GM18907 (cell line): ENCODE results near the gene APBA2.
"Not testable (repeated sequence)": the region's sequence is repeated elsewhere in the genome, so short reads cannot be mapped to it uniquely, and the experiment has no call there.

Experiments used
- ATAC-seq: cut with Tn5 transposase; IDR thresholded peaks from one replicate; pipeline ENCODE4 v1.9.1; 2021; ENCODE audit warnings: mild to moderate bottlenecking, moderate library complexity; ENCODE audit not compliant: unreplicated experiment

The APBA2 gene

DNA sequence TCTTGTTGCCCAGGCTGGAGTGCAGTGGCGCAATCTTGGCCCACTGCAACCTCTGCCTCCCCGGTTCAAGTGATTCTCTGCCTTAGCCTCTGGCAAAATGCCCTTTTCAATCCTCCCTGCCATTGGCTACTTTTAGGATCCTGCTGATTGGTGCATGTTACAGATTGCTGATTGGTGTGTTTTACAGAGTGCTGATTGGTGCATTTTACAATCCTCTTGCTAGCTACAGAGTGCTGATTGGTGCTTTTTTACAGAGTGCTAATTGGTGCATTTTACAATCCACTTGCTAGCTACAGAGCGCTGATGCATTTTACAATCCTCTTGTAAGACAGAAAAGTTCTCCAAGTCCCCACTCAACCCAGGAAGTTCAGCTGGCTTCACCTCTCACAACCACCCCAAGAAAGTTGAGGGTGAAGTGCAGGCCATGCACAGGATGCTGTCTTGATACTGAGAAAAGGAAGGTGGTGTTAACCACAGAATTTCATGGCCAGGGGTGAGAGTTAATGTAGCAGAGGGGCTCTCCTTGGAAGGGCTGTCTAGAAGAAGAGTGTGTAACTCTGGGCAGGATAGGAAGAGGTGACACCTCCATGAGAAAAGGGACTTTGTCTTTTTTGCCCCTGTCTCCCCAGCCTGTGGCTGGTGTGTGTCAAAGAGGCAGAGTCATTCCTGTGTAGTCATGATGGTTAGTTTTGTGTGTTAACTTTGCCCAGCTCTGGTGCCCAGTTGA, 145.9 kb downstream of the APBA2 start:
- ATAC-seq, result no peak

DNA sequence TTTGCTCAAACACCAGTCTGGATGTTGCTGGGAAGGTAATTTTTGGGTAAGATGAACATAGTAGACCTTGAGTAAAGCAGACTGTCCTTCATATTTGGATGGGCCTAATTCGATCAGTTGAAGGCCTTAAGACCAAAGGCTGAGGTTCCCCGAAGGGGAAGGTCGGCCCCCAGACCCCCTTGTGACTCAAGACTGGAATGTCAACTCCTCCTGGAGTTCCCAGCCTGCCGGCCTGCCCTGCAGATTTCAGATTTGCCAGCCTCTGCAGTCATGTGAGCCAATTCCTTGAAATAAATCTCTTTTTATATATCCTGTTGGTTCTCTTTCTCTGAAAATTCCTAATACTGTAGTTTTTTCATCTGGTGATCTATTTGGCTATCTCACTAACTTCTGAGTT, 146.5 kb downstream of the APBA2 start:
- no peak for ATAC-seq

DNA sequence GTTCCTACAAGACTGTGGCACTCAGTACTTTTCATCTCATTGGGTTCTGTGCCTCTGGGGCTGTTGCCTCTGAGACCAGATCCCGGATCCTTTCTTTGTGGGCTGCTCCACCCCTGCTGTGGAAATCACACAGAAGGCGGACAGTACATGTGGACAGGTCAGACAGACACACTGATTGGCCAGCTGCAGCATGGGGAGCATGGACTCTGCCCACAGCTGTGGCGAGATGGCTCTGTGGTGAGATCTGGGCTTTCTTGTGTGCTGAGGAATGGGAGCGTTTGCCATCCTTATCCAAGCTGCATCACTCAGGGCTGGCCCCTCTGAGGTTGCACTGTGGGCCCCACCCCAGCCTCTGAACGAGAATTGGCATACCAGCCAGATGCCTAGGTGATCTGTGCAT, 147.0 kb downstream of the APBA2 start:
- no peak for ATAC-seq

DNA sequence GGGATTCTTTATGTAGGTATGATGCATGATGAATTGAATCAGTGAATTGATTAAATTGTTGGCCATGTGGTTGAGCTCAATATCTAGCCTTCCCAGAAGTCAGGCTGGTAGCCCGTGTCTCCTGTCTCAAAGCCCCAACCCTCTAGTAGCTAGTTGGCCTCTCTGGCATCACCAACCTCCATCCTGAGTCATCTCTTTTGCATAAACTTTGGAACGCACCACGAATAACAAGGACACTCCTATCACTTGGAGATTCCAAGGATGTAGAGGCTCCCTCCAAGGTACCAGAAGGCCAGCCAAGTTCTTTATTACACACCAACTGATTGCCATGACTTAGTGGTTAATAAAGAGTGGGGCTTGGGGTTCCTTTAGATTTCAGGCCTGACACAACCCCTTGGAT, 148.4 kb downstream of the APBA2 start:
- ATAC-seq, result no peak

DNA sequence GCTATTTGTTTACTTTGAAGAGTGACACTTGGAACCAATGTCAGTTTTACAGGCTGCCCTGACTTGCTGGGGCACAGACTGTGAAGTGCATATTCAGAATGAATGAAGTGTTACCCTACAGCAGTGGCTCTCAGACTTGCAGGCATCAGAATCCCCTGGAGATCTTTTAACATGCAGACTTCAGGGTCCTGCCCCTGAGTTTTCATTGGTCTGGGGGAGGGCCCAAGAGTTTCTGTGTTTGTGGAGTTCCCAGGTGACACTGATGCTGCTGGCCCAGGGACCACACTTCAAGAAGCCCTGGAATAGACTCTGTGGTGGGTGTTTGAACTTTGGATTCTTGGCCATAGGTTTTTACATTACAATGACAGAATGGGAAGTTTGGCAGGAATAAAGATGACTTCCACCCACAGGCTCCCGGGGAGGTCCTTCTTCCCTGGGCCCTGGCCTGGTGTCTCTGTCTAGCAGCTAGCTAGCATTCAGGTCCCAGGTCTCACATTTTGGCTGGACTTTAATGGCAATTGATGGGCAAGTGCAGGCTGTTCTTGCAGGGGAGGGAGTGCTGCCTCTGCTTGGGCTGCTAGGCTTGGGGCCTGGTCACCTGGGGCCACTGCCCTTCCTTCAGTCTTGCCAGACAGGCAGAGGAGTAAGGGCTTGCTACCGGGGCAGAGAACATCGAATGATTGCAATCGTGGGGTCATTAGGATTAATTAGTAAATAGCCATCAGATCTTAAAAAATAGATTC, 149.0 kb downstream of the APBA2 start:
- no peak for ATAC-seq

DNA sequence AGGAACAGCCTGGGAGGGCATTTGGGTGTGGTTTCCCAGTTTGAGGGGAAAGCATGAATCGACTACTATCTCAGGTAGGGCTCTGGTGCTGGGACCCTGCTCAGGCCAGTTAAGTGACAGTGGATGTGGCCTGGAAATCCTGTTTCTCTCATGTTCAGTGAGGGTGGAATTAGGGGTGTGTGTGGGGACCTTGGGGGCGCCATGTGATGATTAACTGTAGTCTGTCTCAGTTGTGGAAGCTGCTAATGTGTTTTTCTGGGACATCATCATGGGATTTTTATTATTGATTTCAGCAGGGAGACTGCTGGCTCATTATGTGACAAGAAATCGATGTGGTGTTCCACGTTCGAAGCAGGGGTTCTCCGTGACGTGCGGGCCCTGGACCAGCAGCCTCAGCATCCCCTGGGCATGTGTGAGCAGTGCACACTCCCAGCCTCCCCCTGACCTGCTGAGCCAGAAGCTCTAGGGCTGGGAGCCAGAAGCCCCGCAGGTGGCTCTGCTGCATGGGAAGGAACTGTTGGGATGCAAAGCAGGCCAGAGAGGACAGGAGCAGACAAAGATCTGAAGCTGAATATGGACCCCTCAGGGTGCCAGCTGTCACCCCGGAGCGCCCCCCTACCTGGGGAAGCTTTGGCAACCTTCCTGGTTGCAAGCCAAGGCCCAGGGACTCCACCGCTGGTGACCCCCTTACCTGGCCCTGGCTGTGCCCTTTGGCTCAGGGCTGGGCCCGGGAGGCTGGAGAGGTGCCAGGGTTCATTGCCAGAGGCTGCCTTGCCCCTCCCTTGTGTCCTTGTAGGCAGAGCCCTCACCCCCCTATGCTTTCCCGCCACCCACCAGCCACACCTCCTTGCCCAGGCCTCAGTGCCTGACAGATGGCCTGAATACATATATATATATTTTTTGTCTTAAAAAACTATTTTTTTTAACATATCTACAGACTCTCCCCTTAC, 149.8 kb downstream of the APBA2 start:
- no peak for ATAC-seq

DNA sequence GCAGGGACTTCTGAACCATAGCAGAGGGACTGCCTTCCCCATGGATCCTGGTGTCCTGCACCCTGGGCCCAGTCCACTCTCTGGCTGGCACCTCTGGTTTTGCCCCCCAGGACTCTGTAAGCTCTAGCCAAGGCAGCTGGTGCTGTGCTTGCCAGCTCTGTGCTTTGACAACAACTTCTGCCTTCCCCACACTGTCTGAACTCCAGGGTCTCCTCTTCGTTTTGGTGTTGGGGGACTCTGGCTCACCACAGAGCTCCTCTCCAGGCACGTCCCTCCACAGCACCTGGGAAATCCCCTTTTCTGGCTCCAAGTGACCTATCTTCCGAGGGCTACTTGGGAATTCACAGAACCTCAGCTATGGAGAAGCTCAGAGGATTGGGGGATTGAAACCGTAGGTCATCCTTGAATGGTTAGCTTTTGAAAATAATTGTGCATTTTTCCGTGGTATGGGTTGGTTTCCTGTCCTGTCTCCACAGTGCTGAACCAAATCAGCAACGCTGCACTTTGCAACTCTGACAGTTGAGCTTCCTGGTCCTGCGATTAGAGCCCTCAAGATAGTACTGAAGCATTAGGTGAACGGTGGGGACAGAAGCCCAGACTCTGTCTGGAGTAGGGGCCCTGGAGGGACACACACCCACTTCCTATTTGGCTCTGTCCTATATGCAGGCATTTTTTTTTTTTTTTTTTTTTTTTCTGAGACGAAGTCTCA, 152.4 kb downstream of the APBA2 start:
- no peak for ATAC-seq

DNA sequence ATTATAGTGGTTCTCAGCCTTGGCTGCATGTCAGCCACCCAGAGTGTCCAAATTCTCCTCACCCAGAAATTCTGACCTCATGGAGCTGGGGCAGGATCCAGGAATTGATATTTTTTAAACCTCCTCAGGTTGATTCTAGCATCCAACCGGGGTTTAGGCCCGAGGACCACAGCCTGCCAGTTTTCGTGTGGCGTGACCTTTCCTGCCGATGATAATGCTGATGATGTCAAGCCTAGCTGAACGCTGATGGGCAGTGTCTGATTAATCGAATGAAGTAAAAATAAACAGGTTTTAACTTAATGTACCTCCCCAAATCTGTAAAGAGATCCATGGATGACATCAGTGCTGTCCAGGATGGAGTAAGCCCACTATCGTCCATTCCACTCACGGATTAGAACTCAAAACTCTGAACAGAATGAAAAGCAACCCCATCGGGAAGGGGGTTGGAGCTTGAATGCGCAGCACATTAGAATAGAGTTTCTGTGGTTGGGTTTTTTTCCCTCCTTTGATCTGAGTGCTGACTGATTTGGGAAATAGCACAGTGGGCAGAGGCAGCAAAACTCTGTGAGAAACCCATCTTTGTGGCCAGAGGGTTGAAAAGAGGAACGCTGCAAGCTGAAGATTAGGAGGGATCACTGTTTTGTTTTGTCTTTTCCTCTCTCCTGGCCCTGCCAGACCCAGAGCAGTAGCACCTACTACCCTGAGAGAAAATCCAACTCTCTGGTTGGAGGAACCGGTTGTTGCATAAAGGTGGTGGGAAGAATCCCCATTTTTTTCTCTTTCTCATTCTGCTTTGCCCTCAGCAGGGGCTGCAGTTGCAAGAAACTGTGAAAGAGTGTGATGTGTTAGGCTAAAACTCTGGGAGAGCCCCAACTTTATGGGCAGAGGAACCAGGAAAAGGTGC, 153.9 kb downstream of the APBA2 start:
- ATAC-seq, result no peak

DNA sequence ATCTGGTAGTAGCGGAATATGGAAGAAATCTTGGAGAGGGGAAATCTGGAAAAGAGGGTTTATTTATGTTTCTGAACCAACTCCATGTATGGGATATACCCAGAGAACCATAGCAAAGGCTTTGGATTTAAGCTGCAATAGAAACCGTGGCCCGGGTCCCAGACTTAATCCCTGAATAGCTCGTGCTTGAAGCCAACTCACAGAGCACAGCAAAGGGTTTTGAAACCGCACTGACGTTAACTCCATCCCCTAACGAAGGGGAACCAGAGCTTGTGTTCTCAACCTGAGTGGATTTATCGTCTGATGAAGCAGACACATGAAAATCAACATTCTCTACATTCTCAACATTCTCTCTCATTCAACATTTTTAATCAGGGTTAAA, 154.6 kb downstream of the APBA2 start:
- no peak for ATAC-seq

DNA sequence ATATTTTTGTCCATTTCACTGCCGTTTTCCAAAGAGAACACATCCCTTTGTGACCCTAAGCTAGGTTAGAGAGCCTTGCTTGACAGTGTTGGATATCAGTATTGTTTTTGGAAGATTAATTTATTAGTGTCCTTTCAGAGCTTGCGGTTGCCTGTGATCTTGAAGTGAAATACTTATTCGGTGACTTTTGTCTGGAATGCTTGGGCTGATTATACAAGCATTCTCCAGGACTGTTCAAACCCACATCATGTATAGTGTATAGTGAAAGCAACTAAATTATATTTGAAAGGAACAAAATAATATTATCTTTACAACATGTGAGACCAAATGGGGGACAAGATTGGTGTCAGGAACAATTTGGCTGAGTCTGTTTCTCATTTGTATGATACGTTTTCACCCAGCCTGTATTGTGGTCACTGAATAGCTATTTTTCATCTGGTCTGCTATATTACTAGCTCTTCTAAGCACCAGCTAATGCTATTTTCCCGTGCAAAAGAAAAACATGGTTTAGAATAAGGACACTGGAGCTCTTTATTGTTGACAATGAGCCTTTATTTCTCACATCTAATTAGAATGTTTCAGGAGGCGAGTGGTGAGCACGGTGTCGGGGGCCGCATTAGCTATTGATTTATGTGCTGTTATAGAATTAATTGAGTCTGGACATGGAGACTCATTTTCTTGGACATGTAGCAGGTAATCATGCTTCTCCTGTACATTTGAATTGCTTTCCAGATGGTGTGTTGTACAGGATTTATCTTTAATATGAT, 158.1 kb downstream of the APBA2 start:
- no peak for ATAC-seq

DNA sequence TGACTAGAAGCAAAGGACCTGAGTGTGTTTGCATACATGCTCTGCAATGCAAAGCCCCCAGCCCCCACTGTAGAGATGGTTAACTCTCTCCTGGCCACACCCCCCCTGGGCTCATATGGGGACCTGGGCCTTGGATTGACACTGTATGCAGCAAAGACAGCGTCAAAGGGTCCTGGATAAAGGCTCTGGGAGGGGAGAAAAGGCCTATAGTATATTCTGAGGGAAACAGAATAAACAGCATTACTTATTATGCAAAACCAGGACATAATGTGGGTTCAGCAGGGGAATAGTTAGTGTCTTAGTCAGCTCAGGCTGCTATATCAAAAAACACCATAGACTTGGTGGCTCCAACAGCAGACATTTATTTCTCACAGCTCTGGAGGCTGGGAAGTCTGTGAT, 158.7 kb downstream of the APBA2 start:
- ATAC-seq, result no peak

DNA sequence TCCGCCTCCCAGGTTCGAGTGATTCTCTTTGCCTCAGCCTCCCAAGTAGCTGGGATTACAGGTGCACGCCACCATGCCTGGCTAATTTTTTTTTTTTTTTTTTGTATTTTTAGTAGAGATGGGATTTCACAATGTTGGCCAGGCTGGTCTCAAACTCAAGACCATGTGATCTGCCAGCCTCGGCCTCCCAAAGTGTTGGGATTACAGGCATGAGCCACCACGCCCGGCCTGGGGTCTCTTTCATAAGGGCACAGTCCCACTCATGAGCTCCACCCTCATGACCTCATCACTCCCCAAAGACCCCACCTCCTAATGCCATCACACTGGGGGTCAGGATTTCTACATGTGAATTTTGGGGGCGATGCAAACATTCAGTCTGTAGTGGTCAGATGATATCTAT, 159.4 kb downstream of the APBA2 start:
- ATAC-seq, result not testable (repeated sequence)

DNA sequence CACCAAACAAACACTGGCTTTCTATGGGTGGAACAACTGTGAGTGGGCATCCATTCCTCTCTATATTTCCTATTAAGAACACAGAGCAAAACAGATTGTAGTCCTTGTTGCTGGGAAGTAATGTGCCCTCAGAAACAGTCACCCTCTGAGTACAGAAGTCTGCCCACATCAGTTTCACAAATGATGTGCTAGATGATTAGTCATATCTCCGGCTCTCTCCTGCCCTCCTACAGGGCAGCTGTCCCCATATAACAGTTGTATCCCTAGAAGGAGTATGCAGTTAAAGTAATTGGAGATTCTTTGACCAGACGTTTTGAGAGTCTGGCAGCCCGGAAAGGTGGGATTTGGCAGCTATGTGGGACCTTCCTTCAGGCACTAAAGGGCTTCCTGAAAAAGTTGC, 159.9 kb downstream of the APBA2 start:
- no peak for ATAC-seq

DNA sequence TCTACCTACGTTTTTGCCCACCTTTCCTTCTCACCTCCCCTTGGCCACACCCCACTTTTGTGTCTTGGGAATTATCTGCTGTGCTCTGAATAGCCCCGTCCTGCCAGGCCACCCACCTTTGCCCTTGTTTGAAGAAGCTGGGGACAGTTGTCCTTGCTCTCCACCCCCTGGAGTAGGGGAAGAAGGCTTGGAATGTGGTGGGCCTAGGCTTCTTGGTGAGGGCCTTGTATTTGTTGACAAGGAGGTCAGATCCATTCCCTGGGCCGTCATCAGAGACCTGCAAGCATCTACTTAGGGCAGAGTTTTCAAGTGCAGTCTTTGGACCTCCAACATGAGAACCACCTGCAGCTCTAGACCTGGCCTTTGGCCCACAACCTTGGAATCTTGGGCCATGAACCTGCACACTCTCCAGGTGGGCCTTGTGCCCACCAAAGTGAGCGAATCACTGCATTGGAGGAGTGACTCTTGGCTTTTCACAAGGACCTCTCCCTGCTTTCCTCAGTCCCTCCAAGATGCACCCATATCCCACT, 160.6 kb downstream of the APBA2 start:
- no peak for ATAC-seq

DNA sequence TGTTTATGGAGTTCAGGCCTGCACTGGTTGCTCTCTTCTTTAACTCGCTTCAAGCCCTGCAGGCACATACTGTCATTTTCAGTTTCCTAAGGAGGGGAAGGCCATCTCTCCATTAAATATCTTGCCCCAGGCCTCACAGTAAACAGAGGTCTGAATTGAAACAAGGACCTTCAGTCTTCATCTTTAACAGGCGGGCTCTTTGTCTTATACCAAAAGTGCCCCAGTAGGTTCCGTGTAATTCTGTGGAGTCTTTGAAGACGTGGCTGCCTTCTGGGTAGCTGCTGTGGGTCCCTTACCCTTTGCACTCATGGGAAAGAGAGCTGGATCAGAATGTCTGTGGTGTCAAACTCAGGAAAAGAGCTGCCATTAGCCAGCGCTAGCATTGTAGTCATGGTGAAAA, 161.2 kb downstream of the APBA2 start:
- no peak for ATAC-seq

DNA sequence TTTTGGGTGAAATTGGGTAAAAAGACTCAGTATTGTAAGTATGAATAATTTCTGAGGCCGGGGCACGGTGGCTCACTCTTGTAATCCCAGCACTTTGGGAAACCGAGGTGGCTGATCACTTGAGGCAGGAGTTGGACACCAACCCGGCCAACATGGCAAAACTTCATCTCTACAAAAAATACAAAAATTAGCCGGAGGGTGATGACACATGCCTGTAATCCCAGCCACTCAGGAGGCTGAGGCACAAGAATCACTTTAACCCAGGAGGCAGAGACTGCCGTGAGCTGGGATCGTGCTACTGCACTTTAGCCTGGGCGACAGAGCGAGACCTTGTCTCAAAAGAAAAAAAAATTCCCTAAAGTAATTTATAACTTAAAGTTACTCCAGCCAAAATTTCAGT, 162.2 kb downstream of the APBA2 start:
- no peak for ATAC-seq

DNA sequence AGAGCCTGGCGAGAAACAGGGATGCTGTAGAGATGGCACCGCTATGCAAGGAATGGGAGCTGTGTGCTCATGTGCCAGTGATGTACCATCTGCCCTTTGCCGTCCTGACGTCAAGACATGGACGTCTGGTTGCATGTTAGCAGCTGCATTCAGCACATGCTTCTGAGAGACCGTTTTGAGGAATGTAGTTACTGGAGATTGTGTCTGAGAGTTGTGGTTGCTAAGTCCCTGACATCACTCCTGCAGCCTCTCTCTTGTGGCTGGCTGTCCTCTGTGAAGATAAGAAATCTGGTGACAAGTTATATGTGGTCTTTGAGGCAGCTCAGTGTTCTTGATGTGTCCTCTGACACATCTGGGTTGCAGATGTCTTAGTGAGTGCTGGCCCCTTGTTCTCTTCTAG, 165.1 kb downstream of the APBA2 start:
- ATAC-seq, result no peak

DNA sequence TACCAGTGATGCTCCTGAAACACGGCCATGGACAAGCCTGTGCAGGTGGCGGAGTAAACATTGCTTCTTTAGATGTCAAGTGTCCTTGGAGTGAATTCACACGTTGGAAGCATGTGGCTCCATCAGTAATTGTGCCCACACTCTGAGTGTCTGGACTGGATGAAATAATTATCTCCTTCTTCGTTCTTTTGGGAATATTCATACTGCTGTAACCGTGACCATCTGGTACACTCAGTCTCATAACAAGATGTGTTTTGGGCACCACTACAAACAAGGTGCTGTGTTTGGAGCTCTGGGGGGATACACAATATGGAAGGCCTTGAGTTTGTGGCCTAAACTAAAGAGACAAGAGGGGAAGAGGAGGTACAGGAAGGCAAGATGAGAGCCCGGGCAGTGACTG, 165.6 kb downstream of the APBA2 start:
- no peak for ATAC-seq

DNA sequence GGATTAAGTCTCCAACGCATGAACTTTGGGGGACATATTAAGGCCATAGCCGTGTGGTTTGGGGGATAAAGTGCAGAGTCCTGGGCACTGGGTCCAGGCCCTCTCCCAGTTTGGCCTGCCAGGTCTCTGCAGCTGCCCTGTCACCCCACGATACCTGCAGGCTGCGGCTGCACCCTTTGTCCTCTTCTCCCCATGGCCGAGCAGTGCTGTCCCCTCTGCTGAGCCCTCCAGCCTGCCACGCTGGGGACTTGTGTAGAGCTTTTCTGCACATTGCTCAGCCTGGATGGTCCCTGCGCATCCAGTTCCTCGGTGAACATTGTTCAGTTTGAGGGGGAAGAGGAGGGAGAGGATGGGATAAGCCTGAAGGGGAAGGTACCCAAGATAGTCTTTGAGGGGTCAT, 167.2 kb downstream of the APBA2 start:
- no peak for ATAC-seq
